A673 (cell line): Measurements from ENCODE around the gene XRCC3. TPM values are rescaled to one million over a fixed set of nuclear protein-coding genes. Genes with fewer than 3 reads are reported as not detected.

Source experiments
- BruUV-seq: library from RNA; stranded (reverse); fragments of 400-500 nt; replicated peaks from 2 replicates; lab custom pipeline; 2021; lab: Mats Ljungman, UMichigan
- CTCF ChIA-PET: fragments of 300-600 bp; sonication (Branson Sonifier 250); formaldehyde crosslinking; loops from one replicate; lab custom pipeline; 2022; ENCODE audit warnings: antibody characterized with exemption; lab: Charles Lee
- POLR2A ChIA-PET: fragments of 300-600 bp; sonication (Branson Sonifier 250); formaldehyde crosslinking; loops from one replicate; lab custom pipeline; 2022; ENCODE audit warnings: antibody characterized with exemption; ENCODE audit not compliant: low non-redundant PET; lab: Charles Lee
- DNase-seq: peaks from one replicate; pipeline ENCODE4 v3.0.0-alpha.2; 2015; ENCODE audit warnings: low spot score
- H3K27ac ChIP-seq: fragments of 200-600 bp; sonication (generic); 2 replicates; pipeline ENCODE4 v1.5.1; 2016; ENCODE audit warnings: mixed run types, low read depth, mild to moderate bottlenecking, mixed read lengths, antibody characterized with exemption, low read length; ENCODE audit not compliant: poor library complexity, severe bottlenecking
- H3K27me3 ChIP-seq: fragments of 200-600 bp; sonication (generic); replicated peaks from 2 replicates; pipeline ENCODE4 v1.6.1; 2017; ENCODE audit warnings: mixed run types, low read depth, mild to moderate bottlenecking, mixed read lengths, antibody characterized with exemption, low read length; ENCODE audit not compliant: insufficient read depth, poor library complexity
- H3K36me3 ChIP-seq: fragments of 200-600 bp; sonication (generic); 2 replicates; pipeline ENCODE4 v1.6.1; 2016; ENCODE audit warnings: mixed run types, mild to moderate bottlenecking, mixed read lengths, antibody characterized with exemption, low read length; ENCODE audit not compliant: insufficient read depth, poor library complexity, severe bottlenecking
- H3K4me1 ChIP-seq: fragments of 200-600 bp; sonication (generic); 2 replicates; pipeline ENCODE4 v1.6.1; 2017; ENCODE audit warnings: mixed run types, mild to moderate bottlenecking, mixed read lengths, antibody characterized with exemption, low read length; ENCODE audit not compliant: insufficient read depth, poor library complexity, severe bottlenecking
- H3K4me3 ChIP-seq: fragments of 200-600 bp; sonication (generic); 2 replicates; pipeline ENCODE4 v1.5.1; 2016; ENCODE audit warnings: low read depth, mixed run types, mild to moderate bottlenecking, mixed read lengths, low read length; ENCODE audit not compliant: poor library complexity, severe bottlenecking
- H3K9me3 ChIP-seq: fragments of 200-600 bp; sonication (generic); 2 replicates; pipeline ENCODE4 v1.6.1; 2016; ENCODE audit warnings: mixed run types, low read depth, mild to moderate bottlenecking, mixed read lengths, antibody characterized with exemption, low read length; ENCODE audit not compliant: poor library complexity, severe bottlenecking
- EZH2 ChIP-seq: fragments of 200-600 bp; sonication (generic); IDR thresholded peaks from 2 replicates; pipeline ENCODE4 v1.6.1; 2017; ENCODE audit warnings: borderline replicate concordance, low read depth, mild to moderate bottlenecking, mixed read lengths, antibody characterized with exemption, low read length; ENCODE audit not compliant: poor library complexity, severe bottlenecking
- intact Hi-C: fragments of 100-400 bp; cut with micrococcal nuclease; formaldehyde crosslinking; loops from one replicate; pipeline ENCODE4 v1.10.0; 2022; ENCODE audit not compliant: unreplicated experiment
- total RNA-seq: library from RNA; stranded (reverse); gene quantifications from 2 replicates; pipeline ENCODE4 v1.2.3, GENCODE V29; 2021
- TF ChIP-seq, protein P1 (sequence below): fragments of 300-800, 200-600 bp; sonication (generic); conservative IDR thresholded peaks from 2 replicates; pipeline ENCODE4 v1.5.1; 2017; ENCODE audit warnings: low read depth, mild to moderate bottlenecking, antibody characterized with exemption, low read length, moderate library complexity, mixed read lengths

Gene XRCC3
- total RNA-seq, 1 experiment from 2014 or later: 91.8 TPM

DNA sequence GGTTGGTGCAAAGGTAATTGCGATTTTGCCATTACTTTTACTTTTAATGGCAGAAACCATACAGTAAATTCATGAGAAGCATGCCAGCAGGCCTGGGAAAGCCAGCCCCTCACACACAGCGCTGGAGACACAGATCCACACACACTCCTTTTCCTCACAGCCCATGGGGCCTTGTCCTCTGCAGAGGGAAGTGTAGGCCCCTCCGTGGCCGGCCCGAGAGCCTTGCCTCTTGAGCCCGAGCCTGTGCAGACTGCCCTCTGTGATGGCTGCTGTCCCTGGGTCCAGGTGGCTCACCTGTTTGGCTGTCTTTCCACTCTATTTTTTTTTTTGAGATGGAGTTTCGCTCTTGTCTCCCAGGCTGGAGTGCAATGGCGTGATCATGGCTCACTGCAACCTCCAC, 39.3 kb downstream of the XRCC3 start:
- POLR2A ChIA-PET: no interaction called here
- peaks cover 90% of the 10 kb centered on the region for H3K36me3 ChIP-seq
- DNase-seq: no peak
- intact Hi-C loops: no loop called here
- BruUV-seq: no TSS peak
- no peaks in the 10 kb centered on the region for H3K9me3 ChIP-seq
- no peaks in the 10 kb centered on the region for H3K4me1 ChIP-seq
- H3K27ac ChIP-seq: no peak overlapping the region
- no peaks in the 10 kb centered on the region for H3K27me3 ChIP-seq
- CTCF ChIA-PET: no interaction called here
- no peak overlapping the region for H3K4me3 ChIP-seq
- TF ChIP-seq, protein P1, sequence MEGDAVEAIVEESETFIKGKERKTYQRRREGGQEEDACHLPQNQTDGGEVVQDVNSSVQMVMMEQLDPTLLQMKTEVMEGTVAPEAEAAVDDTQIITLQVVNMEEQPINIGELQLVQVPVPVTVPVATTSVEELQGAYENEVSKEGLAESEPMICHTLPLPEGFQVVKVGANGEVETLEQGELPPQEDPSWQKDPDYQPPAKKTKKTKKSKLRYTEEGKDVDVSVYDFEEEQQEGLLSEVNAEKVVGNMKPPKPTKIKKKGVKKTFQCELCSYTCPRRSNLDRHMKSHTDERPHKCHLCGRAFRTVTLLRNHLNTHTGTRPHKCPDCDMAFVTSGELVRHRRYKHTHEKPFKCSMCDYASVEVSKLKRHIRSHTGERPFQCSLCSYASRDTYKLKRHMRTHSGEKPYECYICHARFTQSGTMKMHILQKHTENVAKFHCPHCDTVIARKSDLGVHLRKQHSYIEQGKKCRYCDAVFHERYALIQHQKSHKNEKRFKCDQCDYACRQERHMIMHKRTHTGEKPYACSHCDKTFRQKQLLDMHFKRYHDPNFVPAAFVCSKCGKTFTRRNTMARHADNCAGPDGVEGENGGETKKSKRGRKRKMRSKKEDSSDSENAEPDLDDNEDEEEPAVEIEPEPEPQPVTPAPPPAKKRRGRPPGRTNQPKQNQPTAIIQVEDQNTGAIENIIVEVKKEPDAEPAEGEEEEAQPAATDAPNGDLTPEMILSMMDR: no peak
- no peak for TF ChIP-seq EZH2

DNA sequence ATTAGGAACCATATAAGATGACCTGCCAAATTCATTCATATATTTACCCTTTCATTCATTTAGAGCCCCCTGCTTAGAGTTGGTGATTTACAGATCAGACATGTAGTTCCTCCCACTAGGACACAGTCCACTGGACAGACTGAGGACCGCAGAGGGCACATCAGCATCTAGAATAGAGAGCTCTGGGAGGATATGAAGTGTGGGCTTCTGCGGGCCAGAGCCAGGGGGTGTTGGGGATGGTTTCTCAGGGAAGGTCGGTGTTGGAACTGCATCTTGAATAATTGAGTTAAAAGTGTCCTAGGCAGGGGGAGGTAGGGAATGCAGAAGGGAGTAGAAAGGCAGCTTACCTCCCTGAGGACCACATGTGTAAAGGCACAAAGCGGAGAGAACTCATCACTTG, 43.3 kb downstream of the XRCC3 start:
- no peak for DNase-seq
- H3K9me3 ChIP-seq: no peaks in the 10 kb centered on the region
- no TSS peak for BruUV-seq
- H3K36me3 ChIP-seq: peaks cover 86% of the 10 kb centered on the region
- TF ChIP-seq, protein P1: no peak
- TF ChIP-seq EZH2: no peak
- H3K27me3 ChIP-seq: no peaks in the 10 kb centered on the region
- CTCF ChIA-PET: no interaction called here
- POLR2A ChIA-PET: no interaction called here
- H3K4me3 ChIP-seq: no peak overlapping the region
- H3K4me1 ChIP-seq: no peaks in the 10 kb centered on the region
- no peak overlapping the region for H3K27ac ChIP-seq
- intact Hi-C loops: no loop called here

DNA sequence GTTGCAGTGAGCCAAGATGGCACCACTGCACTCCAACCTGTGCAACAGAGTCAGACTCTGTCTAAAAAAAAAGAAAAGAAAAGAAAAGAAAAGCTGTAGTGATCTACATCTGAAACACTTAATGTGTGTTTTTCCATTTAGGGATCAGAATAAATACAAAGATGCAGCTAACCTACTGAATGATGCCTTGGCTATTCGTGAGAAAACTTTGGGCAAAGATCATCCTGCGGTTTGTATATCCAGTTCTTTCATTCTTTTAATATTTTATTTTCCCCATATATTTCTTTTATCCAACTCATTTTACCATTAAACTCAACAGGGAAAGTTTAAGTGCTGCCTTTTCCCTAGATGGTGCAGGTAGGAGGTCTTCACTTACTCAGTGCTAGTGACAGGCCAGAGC, 45.9 kb downstream of the XRCC3 start:
- DNase-seq: no peak
- intact Hi-C loops: no loop called here
- Histone ChIP-seq H3K36me3 (peaks cover 69% of the 10 kb centered on the region), H3K9me3 (no peaks in the 10 kb centered on the region), H3K27me3 (no peaks in the 10 kb centered on the region), H3K4me1 (no peaks in the 10 kb centered on the region), H3K4me3 (no peak overlapping the region), H3K27ac (no peak overlapping the region)
- ChIA-PET CTCF (no interaction called here), POLR2A (no interaction called here)
- no peak for TF ChIP-seq EZH2
- TF ChIP-seq, protein P1: no peak
- BruUV-seq: no TSS peak
